A673 (cell line): ENCODE measurements around the gene ZDHHC11. TPM values are rescaled to one million over a fixed set of nuclear protein-coding genes. Genes with fewer than 3 reads are reported as not detected.

Source experiments
- BruUV-seq: library from RNA; stranded (reverse); fragments of 400-500 nt; replicated peaks from 2 replicates; lab custom pipeline; 2021; lab: Mats Ljungman, UMichigan
- CTCF ChIA-PET: fragments of 300-600 bp; sonication (Branson Sonifier 250); formaldehyde crosslinking; loops from one replicate; lab custom pipeline; 2022; ENCODE audit warnings: antibody characterized with exemption; lab: Charles Lee
- POLR2A ChIA-PET: fragments of 300-600 bp; sonication (Branson Sonifier 250); formaldehyde crosslinking; loops from one replicate; lab custom pipeline; 2022; ENCODE audit warnings: antibody characterized with exemption; ENCODE audit not compliant: low non-redundant PET; lab: Charles Lee
- DNase-seq: peaks from one replicate; pipeline ENCODE4 v3.0.0-alpha.2; 2015; ENCODE audit warnings: low spot score
- H3K27ac ChIP-seq: fragments of 200-600 bp; sonication (generic); 2 replicates; pipeline ENCODE4 v1.5.1; 2016; ENCODE audit warnings: mixed run types, low read depth, mild to moderate bottlenecking, mixed read lengths, antibody characterized with exemption, low read length; ENCODE audit not compliant: poor library complexity, severe bottlenecking
- H3K27me3 ChIP-seq: fragments of 200-600 bp; sonication (generic); replicated peaks from 2 replicates; pipeline ENCODE4 v1.6.1; 2017; ENCODE audit warnings: mixed run types, low read depth, mild to moderate bottlenecking, mixed read lengths, antibody characterized with exemption, low read length; ENCODE audit not compliant: insufficient read depth, poor library complexity
- H3K36me3 ChIP-seq: fragments of 200-600 bp; sonication (generic); 2 replicates; pipeline ENCODE4 v1.6.1; 2016; ENCODE audit warnings: mixed run types, mild to moderate bottlenecking, mixed read lengths, antibody characterized with exemption, low read length; ENCODE audit not compliant: insufficient read depth, poor library complexity, severe bottlenecking
- H3K4me1 ChIP-seq: fragments of 200-600 bp; sonication (generic); 2 replicates; pipeline ENCODE4 v1.6.1; 2017; ENCODE audit warnings: mixed run types, mild to moderate bottlenecking, mixed read lengths, antibody characterized with exemption, low read length; ENCODE audit not compliant: insufficient read depth, poor library complexity, severe bottlenecking
- H3K4me3 ChIP-seq: fragments of 200-600 bp; sonication (generic); 2 replicates; pipeline ENCODE4 v1.5.1; 2016; ENCODE audit warnings: low read depth, mixed run types, mild to moderate bottlenecking, mixed read lengths, low read length; ENCODE audit not compliant: poor library complexity, severe bottlenecking
- H3K9me3 ChIP-seq: fragments of 200-600 bp; sonication (generic); 2 replicates; pipeline ENCODE4 v1.6.1; 2016; ENCODE audit warnings: mixed run types, low read depth, mild to moderate bottlenecking, mixed read lengths, antibody characterized with exemption, low read length; ENCODE audit not compliant: poor library complexity, severe bottlenecking
- EZH2 ChIP-seq: fragments of 200-600 bp; sonication (generic); IDR thresholded peaks from 2 replicates; pipeline ENCODE4 v1.6.1; 2017; ENCODE audit warnings: borderline replicate concordance, low read depth, mild to moderate bottlenecking, mixed read lengths, antibody characterized with exemption, low read length; ENCODE audit not compliant: poor library complexity, severe bottlenecking
- intact Hi-C: fragments of 100-400 bp; cut with micrococcal nuclease; formaldehyde crosslinking; loops from one replicate; pipeline ENCODE4 v1.10.0; 2022; ENCODE audit not compliant: unreplicated experiment
- total RNA-seq: library from RNA; stranded (reverse); gene quantifications from 2 replicates; pipeline ENCODE4 v1.2.3, GENCODE V29; 2021
- TF ChIP-seq, protein P1 (sequence below): fragments of 300-800, 200-600 bp; sonication (generic); conservative IDR thresholded peaks from 2 replicates; pipeline ENCODE4 v1.5.1; 2017; ENCODE audit warnings: low read depth, mild to moderate bottlenecking, antibody characterized with exemption, low read length, moderate library complexity, mixed read lengths

The ZDHHC11 gene
- total RNA-seq, 1 experiment from 2014 or later: 47.3 TPM

GRCh38 chr5:889075-889710, 38.4 kb upstream of the ZDHHC11 start:
- H3K9me3 ChIP-seq: no peaks in the 10 kb centered on the region
- no peak overlapping the region for H3K27ac ChIP-seq
- no peaks in the 10 kb centered on the region for H3K4me1 ChIP-seq
- DNase-seq: no peak
- CTCF ChIA-PET: no interaction called here
- POLR2A ChIA-PET: no interaction called here
- TF ChIP-seq, protein P1, sequence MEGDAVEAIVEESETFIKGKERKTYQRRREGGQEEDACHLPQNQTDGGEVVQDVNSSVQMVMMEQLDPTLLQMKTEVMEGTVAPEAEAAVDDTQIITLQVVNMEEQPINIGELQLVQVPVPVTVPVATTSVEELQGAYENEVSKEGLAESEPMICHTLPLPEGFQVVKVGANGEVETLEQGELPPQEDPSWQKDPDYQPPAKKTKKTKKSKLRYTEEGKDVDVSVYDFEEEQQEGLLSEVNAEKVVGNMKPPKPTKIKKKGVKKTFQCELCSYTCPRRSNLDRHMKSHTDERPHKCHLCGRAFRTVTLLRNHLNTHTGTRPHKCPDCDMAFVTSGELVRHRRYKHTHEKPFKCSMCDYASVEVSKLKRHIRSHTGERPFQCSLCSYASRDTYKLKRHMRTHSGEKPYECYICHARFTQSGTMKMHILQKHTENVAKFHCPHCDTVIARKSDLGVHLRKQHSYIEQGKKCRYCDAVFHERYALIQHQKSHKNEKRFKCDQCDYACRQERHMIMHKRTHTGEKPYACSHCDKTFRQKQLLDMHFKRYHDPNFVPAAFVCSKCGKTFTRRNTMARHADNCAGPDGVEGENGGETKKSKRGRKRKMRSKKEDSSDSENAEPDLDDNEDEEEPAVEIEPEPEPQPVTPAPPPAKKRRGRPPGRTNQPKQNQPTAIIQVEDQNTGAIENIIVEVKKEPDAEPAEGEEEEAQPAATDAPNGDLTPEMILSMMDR: no peak
- no peak for TF ChIP-seq EZH2
- H3K36me3 ChIP-seq: peaks cover 70% of the 10 kb centered on the region
- intact Hi-C loops: no loop called here
- no TSS peak for BruUV-seq
- H3K4me3 ChIP-seq: no peak overlapping the region
- H3K27me3 ChIP-seq: no peaks in the 10 kb centered on the region

- POLR2A ChIA-PET: no interaction called here
- Histone ChIP-seq H3K9me3 (no peaks in the 10 kb centered on the region), H3K36me3 (peaks cover 76% of the 10 kb centered on the region), H3K4me1 (no peaks in the 10 kb centered on the region), H3K27ac (no peak overlapping the region), H3K4me3 (no peak overlapping the region), H3K27me3 (no peaks in the 10 kb centered on the region)
- TF ChIP-seq EZH2: no peak
- TF ChIP-seq, protein P1: no peak
- intact Hi-C loops: no loop called here
- CTCF ChIA-PET: no interaction called here
- no peak for DNase-seq
- no TSS peak for BruUV-seq
Measured at GRCh38 chr5:888638-889035, 37.9 kb upstream of the ZDHHC11 start.

- Histone ChIP-seq H3K27ac (no peak overlapping the region), H3K4me1 (no peaks in the 10 kb centered on the region), H3K4me3 (no peak overlapping the region), H3K36me3 (peaks cover 81% of the 10 kb centered on the region), H3K27me3 (no peaks in the 10 kb centered on the region), H3K9me3 (no peaks in the 10 kb centered on the region)
- no TSS peak for BruUV-seq
- POLR2A ChIA-PET: no interaction called here
- no peak for DNase-seq
- TF ChIP-seq EZH2: no peak
- TF ChIP-seq, protein P1: no peak
- CTCF ChIA-PET: no interaction called here
- intact Hi-C loops: no loop called here
Measured at GRCh38 chr5:887947-888637, 37.3 kb upstream of the ZDHHC11 start.
